Measurements from ENCODE around the gene OR4C45.
"Not testable (repeated sequence)": the region's sequence is repeated elsewhere in the genome, so short reads cannot be mapped to it uniquely, and the experiment has no call there.

The OR4C45 gene

GRCh38 chr11:50032574-50032973 lies at the start of gene OR4C45:
OR4C45 (plus strand) TSS chr11:50032874.
- Mint-ChIP-seq H3K36me3 (ENCODE audit: low read depth) (no peaks in the 10 kb centered on the region), H3K27ac (no peak within 1 kb of the TSS), H3K27me3 (no peaks in the 10 kb centered on the region), H3K4me3 (no peak within 1 kb of the TSS), H3K9me3 (peaks cover 41% of the 10 kb centered on the region), H3K4me1 (ENCODE audit: low read depth) (no peaks in the 10 kb centered on the region)
- intact Hi-C loops (cut with micrococcal nuclease), result no loop called here

GRCh38 chr11:49995565-49995964 lies 37.1 kb upstream of the OR4C45 start:
- intact Hi-C loops (cut with micrococcal nuclease), result no loop called here
- Mint-ChIP-seq H3K4me3 (no peak overlapping the region), H3K27ac (no peak overlapping the region), H3K9me3 (no peaks in the 10 kb centered on the region), H3K4me1 (ENCODE audit: low read depth) (no peaks in the 10 kb centered on the region), H3K27me3 (no peaks in the 10 kb centered on the region), H3K36me3 (ENCODE audit: low read depth) (no peaks in the 10 kb centered on the region)

GRCh38 chr11:50030193-50030592 lies 2.5 kb upstream of the OR4C45 start:
- Mint-ChIP-seq H3K27me3 (no peaks in the 10 kb centered on the region), H3K9me3 (peaks cover 62% of the 10 kb centered on the region), H3K36me3 (ENCODE audit: low read depth) (no peaks in the 10 kb centered on the region)

GRCh38 chr11:50036239-50036638 lies 3.6 kb downstream of the OR4C45 start:
- intact Hi-C loops (cut with micrococcal nuclease); H3K4me3 Mint-ChIP-seq; H3K27me3 Mint-ChIP-seq; H3K27ac Mint-ChIP-seq; H3K36me3 Mint-ChIP-seq (ENCODE audit: low read depth); H3K4me1 Mint-ChIP-seq (ENCODE audit: low read depth): not testable (repeated sequence)
- H3K9me3 Mint-ChIP-seq, result peaks cover 40% of the 10 kb centered on the region

More at GRCh38 chr11:50030193-50030592, 2.5 kb upstream of the OR4C45 start:
- no peaks in the 10 kb centered on the region for H3K4me1 Mint-ChIP-seq (ENCODE audit: low read depth)
- no peak overlapping the region for H3K4me3 Mint-ChIP-seq
- H3K27ac Mint-ChIP-seq, result no peak overlapping the region
- intact Hi-C loops (cut with micrococcal nuclease), result no loop called here

GRCh38 chr11:50037251-50037650 lies 4.6 kb downstream of the OR4C45 start:
- Mint-ChIP-seq H3K4me3 (no peak overlapping the region), H3K9me3 (peaks cover 40% of the 10 kb centered on the region), H3K27ac (no peak overlapping the region), H3K36me3 (ENCODE audit: low read depth) (no peaks in the 10 kb centered on the region), H3K27me3 (no peaks in the 10 kb centered on the region), H3K4me1 (ENCODE audit: low read depth) (no peaks in the 10 kb centered on the region)
- intact Hi-C loops (cut with micrococcal nuclease), result no loop called here

GRCh38 chr11:50044647-50045046 lies 12.0 kb downstream of the OR4C45 start:
- H3K9me3 Mint-ChIP-seq, result peaks cover 17% of the 10 kb centered on the region
- H3K4me3 Mint-ChIP-seq, result no peak overlapping the region
- no peaks in the 10 kb centered on the region for H3K36me3 Mint-ChIP-seq (ENCODE audit: low read depth)
- no peaks in the 10 kb centered on the region for H3K27me3 Mint-ChIP-seq
- H3K27ac Mint-ChIP-seq, result no peak overlapping the region
- no peaks in the 10 kb centered on the region for H3K4me1 Mint-ChIP-seq (ENCODE audit: low read depth)
- intact Hi-C loops (cut with micrococcal nuclease), result no loop called here

GRCh38 chr11:50063056-50063455 lies 30.4 kb downstream of the OR4C45 start:
- peaks cover 58% of the 10 kb centered on the region for H3K9me3 Mint-ChIP-seq
- H3K4me1 Mint-ChIP-seq (ENCODE audit: low read depth); H3K27me3 Mint-ChIP-seq; H3K27ac Mint-ChIP-seq; H3K36me3 Mint-ChIP-seq (ENCODE audit: low read depth); H3K4me3 Mint-ChIP-seq; intact Hi-C loops (cut with micrococcal nuclease): not testable (repeated sequence)

- Mint-ChIP-seq H3K36me3 (ENCODE audit: low read depth) (no peaks in the 10 kb centered on the region), H3K27me3 (no peaks in the 10 kb centered on the region), H3K9me3 (peaks cover 68% of the 10 kb centered on the region), H3K4me1 (ENCODE audit: low read depth) (no peaks in the 10 kb centered on the region), H3K27ac (no peak overlapping the region), H3K4me3 (no peak overlapping the region)
- intact Hi-C loops (cut with micrococcal nuclease), result no loop called here
These were observed 37.7 kb downstream of the OR4C45 start for GRCh38 chr11:50070389-50070788.

- H3K4me1 Mint-ChIP-seq (ENCODE audit: low read depth), result no peaks in the 10 kb centered on the region
These were observed 39.0 kb downstream of the OR4C45 start for GRCh38 chr11:50071584-50072225.

GRCh38 chr11:50072226-50073112 lies 39.8 kb downstream of the OR4C45 start:
- no peaks in the 10 kb centered on the region for H3K4me1 Mint-ChIP-seq (ENCODE audit: low read depth)
- no peaks in the 10 kb centered on the region for H3K36me3 Mint-ChIP-seq (ENCODE audit: low read depth)
- intact Hi-C loops (cut with micrococcal nuclease), result no loop called here
- H3K27ac Mint-ChIP-seq, result no peak overlapping the region
- H3K9me3 Mint-ChIP-seq, result peaks cover 76% of the 10 kb centered on the region
- H3K4me3 Mint-ChIP-seq, result no peak overlapping the region
- H3K27me3 Mint-ChIP-seq, result no peaks in the 10 kb centered on the region

More at GRCh38 chr11:50071584-50072225, 39.0 kb downstream of the OR4C45 start:
- no peak overlapping the region for H3K27ac Mint-ChIP-seq
- H3K4me3 Mint-ChIP-seq, result no peak overlapping the region
- H3K36me3 Mint-ChIP-seq (ENCODE audit: low read depth), result no peaks in the 10 kb centered on the region
- peaks cover 68% of the 10 kb centered on the region for H3K9me3 Mint-ChIP-seq
- no peaks in the 10 kb centered on the region for H3K27me3 Mint-ChIP-seq
- intact Hi-C loops (cut with micrococcal nuclease), result no loop called here

- no peaks in the 10 kb centered on the region for H3K36me3 Mint-ChIP-seq (ENCODE audit: low read depth)
- H3K4me1 Mint-ChIP-seq (ENCODE audit: low read depth), result no peaks in the 10 kb centered on the region
- no peaks in the 10 kb centered on the region for H3K27me3 Mint-ChIP-seq
- H3K4me3 Mint-ChIP-seq, result no peak overlapping the region
- intact Hi-C loops (cut with micrococcal nuclease), result no loop called here
- peaks cover 85% of the 10 kb centered on the region for H3K9me3 Mint-ChIP-seq
- no peak overlapping the region for H3K27ac Mint-ChIP-seq
These were observed 40.7 kb downstream of the OR4C45 start for GRCh38 chr11:50073113-50074105.

GRCh38 chr11:50074161-50074560 lies 41.5 kb downstream of the OR4C45 start:
- Mint-ChIP-seq H3K9me3 (peaks cover 89% of the 10 kb centered on the region), H3K36me3 (ENCODE audit: low read depth) (no peaks in the 10 kb centered on the region), H3K27me3 (no peaks in the 10 kb centered on the region), H3K4me1 (ENCODE audit: low read depth) (no peaks in the 10 kb centered on the region), H3K4me3 (no peak overlapping the region), H3K27ac (no peak overlapping the region)
- intact Hi-C loops (cut with micrococcal nuclease), result no loop called here

GRCh38 chr11:50075856-50076255 lies 43.2 kb downstream of the OR4C45 start:
- intact Hi-C loops (cut with micrococcal nuclease), result no loop called here
- Mint-ChIP-seq H3K27me3 (no peaks in the 10 kb centered on the region), H3K36me3 (ENCODE audit: low read depth) (no peaks in the 10 kb centered on the region), H3K9me3 (peaks cover 84% of the 10 kb centered on the region), H3K4me3 (no peak overlapping the region), H3K4me1 (ENCODE audit: low read depth) (no peaks in the 10 kb centered on the region), H3K27ac (no peak overlapping the region)

GRCh38 chr11:50077526-50077925 lies 44.9 kb downstream of the OR4C45 start:
- Mint-ChIP-seq H3K36me3 (ENCODE audit: low read depth) (no peaks in the 10 kb centered on the region), H3K9me3 (peaks cover 67% of the 10 kb centered on the region)

More at GRCh38 chr11:50077526-50077925, 44.9 kb downstream of the OR4C45 start:
- intact Hi-C loops (cut with micrococcal nuclease), result no loop called here
- Mint-ChIP-seq H3K27ac (no peak overlapping the region), H3K27me3 (no peaks in the 10 kb centered on the region), H3K4me1 (ENCODE audit: low read depth) (no peaks in the 10 kb centered on the region), H3K4me3 (no peak overlapping the region)
